Measurements from ENCODE around the gene PGBD5. TPM values are rescaled to one million over a fixed set of nuclear protein-coding genes. Genes with fewer than 3 reads are reported as not detected.

The PGBD5 gene
- total RNA-seq, 1 donor from 2014 or later, result not detected

- intact Hi-C loops (cut with micrococcal nuclease), result no loop called here
These were observed 74.6 kb downstream of the PGBD5 start for GRCh38 chr1:230351514-230351913.

DNA sequence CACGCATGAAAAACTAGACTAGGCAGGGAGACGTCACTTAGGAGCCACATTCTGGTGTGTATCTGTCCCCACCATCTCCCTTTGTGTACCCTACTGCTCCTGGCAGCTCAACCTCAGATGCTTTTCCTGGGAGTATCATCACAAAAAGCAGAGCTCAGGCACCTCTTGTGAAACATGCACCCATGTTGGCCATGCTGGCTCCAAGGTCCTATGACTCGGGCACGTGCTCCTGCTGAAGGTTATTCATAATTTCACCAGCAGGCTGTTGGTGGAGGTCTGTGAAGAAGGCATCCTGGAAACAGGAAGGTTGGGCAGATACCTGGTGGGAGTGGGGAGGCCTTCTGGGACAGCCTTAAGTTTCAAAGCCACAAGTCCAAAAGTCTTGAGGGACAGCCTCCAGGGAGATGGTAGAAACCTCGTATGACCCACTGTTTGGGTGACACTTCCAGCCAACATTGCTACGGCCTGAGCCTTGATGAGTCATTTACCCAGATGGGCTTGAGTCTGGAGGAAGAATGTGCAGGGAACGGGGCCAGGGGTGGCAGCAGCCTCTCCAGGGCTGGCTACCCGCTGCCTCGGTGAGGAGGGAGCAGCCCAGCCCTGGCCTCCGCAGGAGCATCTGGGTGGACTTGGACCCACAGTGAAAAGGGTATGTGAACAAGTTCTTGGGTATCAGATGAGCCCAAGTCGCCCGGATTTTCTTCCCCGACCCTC lies 75.8 kb downstream of the PGBD5 start:
- intact Hi-C loops (cut with micrococcal nuclease), result no loop called here

- intact Hi-C loops (cut with micrococcal nuclease), result no loop called here
These were observed 77.1 kb downstream of the PGBD5 start for GRCh38 chr1:230349020-230349393.

- intact Hi-C loops (cut with micrococcal nuclease), result no loop called here
These were observed 77.6 kb downstream of the PGBD5 start for GRCh38 chr1:230348386-230349019.

- intact Hi-C loops (cut with micrococcal nuclease), result no loop called here
These were observed 78.2 kb downstream of the PGBD5 start for GRCh38 chr1:230347896-230348295.

DNA sequence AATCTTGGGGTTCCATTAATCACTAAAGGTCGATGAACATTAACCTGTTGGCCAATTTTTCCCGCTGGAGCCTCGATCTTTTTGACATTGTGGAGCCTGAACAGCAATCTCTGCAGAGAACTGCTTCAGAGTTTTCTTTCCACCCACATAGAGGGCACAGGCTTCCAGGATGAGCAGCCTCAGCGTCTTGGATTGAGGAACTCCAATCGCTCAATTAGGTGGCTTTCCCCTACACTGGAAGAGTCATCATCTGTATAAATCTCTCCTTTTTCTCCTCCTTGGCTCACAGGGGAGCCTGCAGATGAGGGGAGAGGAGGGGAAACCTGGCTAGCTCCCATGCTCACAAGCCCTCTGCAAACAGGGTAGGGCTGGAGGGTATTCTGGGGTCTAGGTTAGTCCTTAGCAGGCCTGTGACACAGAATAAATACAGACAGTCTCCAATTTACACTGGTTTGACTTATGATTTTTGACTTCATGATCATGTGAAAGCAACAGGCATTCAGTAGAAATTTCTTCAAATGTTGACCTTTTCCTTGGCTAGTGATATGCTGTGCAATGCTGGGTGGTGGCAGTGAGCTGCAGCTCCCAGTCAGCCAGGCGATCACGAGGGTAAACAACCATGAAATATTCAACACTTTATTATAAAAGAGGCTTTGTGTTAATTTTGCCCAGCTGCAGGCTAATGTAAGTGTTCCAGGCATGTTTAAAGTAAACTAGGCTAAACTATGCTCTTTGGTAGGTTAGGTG lies 80.8 kb downstream of the PGBD5 start:
- intact Hi-C loops (cut with micrococcal nuclease), result no loop called here

GRCh38 chr1:230342699-230343098 lies 83.4 kb downstream of the PGBD5 start:
- intact Hi-C loops (cut with micrococcal nuclease), result no loop called here

- intact Hi-C loops (cut with micrococcal nuclease), result no loop called here
These were observed 84.1 kb downstream of the PGBD5 start for GRCh38 chr1:230342019-230342418.

- intact Hi-C loops (cut with micrococcal nuclease), result no loop called here
These were observed 85.0 kb downstream of the PGBD5 start for GRCh38 chr1:230341162-230341546.

DNA sequence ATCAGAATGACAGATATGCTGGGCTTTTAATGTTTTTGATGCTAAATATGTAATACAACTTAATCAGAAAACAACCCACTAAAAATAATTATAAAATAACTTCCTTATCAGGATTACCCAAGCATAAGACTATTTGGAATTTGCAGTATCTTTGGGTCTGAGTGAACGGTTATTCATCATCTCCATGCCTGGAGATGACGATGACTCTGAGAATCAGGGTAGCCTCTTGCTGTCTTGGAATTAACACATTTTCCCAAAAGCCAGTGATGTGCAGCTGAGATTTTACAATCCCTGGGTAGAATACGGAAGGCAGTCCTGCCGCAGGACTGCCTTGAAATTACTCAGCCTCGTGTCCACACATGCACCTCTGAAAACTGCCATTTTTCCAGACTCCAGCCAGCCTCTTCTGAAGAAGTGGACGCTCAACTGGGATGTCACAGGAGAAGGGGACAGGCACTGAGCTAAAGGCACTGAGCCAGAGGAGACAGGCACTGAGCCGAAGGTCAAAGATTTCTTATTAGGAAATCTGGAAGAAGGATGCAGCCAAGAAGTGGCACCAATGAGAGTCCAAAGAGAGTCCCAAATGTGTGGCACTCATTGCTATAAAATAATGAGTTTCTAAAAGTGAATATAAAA lies 85.5 kb downstream of the PGBD5 start:
- intact Hi-C loops (cut with micrococcal nuclease), result no loop called here

GRCh38 chr1:230339033-230339432 lies 87.1 kb downstream of the PGBD5 start:
- intact Hi-C loops (cut with micrococcal nuclease), result no loop called here

GRCh38 chr1:230337266-230337665 lies 88.9 kb downstream of the PGBD5 start:
- intact Hi-C loops (cut with micrococcal nuclease), result no loop called here

DNA sequence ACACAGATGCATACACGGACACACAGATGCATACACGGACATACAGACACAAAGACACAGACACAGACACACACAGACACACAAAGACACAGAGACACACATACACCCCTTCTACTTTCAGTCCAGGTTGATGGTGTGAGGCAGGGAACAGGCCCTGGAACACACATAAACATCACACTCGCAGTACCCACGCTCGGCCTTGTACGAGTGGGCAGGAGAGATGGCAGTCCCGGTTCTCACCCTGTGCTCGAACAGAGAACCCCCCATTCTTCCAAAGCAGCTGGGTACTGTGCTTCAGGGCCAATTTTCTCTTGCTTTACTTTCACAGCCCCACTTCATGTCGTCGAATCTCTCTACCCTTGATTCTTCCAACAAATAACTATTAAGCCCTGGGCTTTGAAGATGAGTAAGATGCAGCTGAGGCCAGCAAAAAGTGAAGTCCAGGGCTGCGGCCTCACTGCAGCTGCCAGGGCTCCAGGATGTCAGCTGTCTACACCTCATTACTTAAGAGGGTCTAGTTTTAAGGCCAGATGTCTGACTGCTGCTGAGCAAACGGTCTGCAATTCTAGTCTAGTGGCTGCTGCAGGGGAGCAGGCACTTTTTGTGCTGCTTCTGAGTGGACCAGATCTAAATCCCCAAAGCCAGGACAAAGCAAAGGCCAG lies 90.1 kb downstream of the PGBD5 start:
- intact Hi-C loops (cut with micrococcal nuclease), result no loop called here

- intact Hi-C loops (cut with micrococcal nuclease), result no loop called here
These were observed 91.7 kb downstream of the PGBD5 start for GRCh38 chr1:230334447-230334837.

DNA sequence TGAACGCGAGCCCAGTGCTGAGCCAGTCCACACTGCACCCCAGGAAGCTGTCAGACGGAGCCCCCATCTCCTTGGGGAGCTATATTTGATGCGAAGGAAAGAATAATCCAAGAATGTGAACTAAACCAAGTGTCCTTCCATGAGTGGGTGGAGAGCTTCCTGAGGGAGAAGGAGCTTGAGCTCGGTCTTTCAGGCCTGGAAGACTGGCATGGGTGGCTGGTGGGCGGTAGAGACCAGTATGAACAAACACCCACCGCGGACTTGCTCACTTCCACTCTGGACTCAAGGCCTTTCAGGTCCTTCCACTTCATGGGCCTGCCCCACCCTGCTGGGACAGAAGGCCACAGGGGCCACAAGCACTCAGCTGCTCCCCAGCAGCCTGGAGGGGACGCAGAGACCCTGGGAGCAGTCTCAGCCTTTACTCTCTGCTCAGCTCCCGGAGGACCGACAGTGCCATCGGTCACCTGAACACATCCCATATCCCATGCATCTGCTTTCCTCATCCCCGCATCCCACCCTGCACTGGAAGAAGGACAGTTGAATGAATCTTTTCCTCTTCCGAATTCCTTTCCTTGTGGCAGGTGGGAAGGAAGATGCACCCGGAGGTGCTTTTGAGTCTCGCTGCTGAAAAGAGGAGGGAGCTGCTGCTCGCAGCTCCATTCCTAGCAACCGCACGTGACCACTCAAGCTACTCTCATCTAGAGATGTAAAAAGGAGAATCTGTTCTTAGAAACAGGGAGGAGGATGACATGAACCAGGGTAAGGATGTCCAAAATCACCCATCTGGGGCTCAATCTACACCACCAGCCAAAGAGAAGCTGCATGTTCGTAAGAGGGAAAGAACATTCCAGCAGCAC lies 92.3 kb downstream of the PGBD5 start:
- intact Hi-C loops (cut with micrococcal nuclease), result no loop called here

- intact Hi-C loops (cut with micrococcal nuclease), result no loop called here
These were observed 93.5 kb downstream of the PGBD5 start for GRCh38 chr1:230332575-230333066.

- intact Hi-C loops (cut with micrococcal nuclease), result no loop called here
These were observed 94.1 kb downstream of the PGBD5 start for GRCh38 chr1:230332061-230332460.

- intact Hi-C loops (cut with micrococcal nuclease), result no loop called here
These were observed 96.0 kb downstream of the PGBD5 start for GRCh38 chr1:230330157-230330556.

GRCh38 chr1:230328342-230329015 lies 97.7 kb downstream of the PGBD5 start:
- intact Hi-C loops (cut with micrococcal nuclease), result no loop called here

GRCh38 chr1:230327892-230328284 lies 98.2 kb downstream of the PGBD5 start:
- intact Hi-C loops (cut with micrococcal nuclease), result no loop called here

All from T-helper 2 cell treated with Interferon-gamma antibody and Interleukin-4, amounts not matched to agents 100 ng/mL and 5 ng/mL, for 36 hours (primary cell).